ENCODE results near the gene PF4V1.
A peak's percentile ranks its signal among the peaks of the same experiment; 100 is the strongest.

The PF4V1 gene

GRCh38 chr4:73859614-73860088, 6.6 kb downstream of the PF4V1 start:
- ATAC-seq: no peak
- no peaks in the 10 kb centered on the region for H3K27me3 Mint-ChIP-seq
- H3K4me1 Mint-ChIP-seq: no peaks in the 10 kb centered on the region
- H3K4me3 Mint-ChIP-seq: no peak overlapping the region
- no peak overlapping the region for H3K27ac Mint-ChIP-seq
- no peaks in the 10 kb centered on the region for H3K9me3 Mint-ChIP-seq
- H3K36me3 Mint-ChIP-seq: no peaks in the 10 kb centered on the region

- no peak overlapping the region for H3K4me3 Mint-ChIP-seq
- no peaks in the 10 kb centered on the region for H3K4me1 Mint-ChIP-seq
- H3K27me3 Mint-ChIP-seq: no peaks in the 10 kb centered on the region
Observed at GRCh38 chr4:73860181-73860580, 7.1 kb downstream of the PF4V1 start.

GRCh38 chr4:73860917-73861316, 7.8 kb downstream of the PF4V1 start:
- no peak overlapping the region for H3K27ac Mint-ChIP-seq
- ATAC-seq: no peak
- H3K27me3 Mint-ChIP-seq: no peaks in the 10 kb centered on the region
- no peaks in the 10 kb centered on the region for H3K9me3 Mint-ChIP-seq
- H3K36me3 Mint-ChIP-seq: no peaks in the 10 kb centered on the region
- H3K4me1 Mint-ChIP-seq: no peaks in the 10 kb centered on the region
- H3K4me3 Mint-ChIP-seq: no peak overlapping the region

More at GRCh38 chr4:73860181-73860580, 7.1 kb downstream of the PF4V1 start:
- no peaks in the 10 kb centered on the region for H3K36me3 Mint-ChIP-seq
- H3K9me3 Mint-ChIP-seq: no peaks in the 10 kb centered on the region
- no peak for ATAC-seq
- H3K27ac Mint-ChIP-seq: no peak overlapping the region

GRCh38 chr4:73862322-73862721, 9.2 kb downstream of the PF4V1 start:
- H3K27me3 Mint-ChIP-seq: no peaks in the 10 kb centered on the region
- no peak overlapping the region for H3K27ac Mint-ChIP-seq
- no peak for ATAC-seq
- H3K4me1 Mint-ChIP-seq: no peaks in the 10 kb centered on the region
- H3K36me3 Mint-ChIP-seq: no peaks in the 10 kb centered on the region
- no peaks in the 10 kb centered on the region for H3K9me3 Mint-ChIP-seq
- no peak overlapping the region for H3K4me3 Mint-ChIP-seq

DNA sequence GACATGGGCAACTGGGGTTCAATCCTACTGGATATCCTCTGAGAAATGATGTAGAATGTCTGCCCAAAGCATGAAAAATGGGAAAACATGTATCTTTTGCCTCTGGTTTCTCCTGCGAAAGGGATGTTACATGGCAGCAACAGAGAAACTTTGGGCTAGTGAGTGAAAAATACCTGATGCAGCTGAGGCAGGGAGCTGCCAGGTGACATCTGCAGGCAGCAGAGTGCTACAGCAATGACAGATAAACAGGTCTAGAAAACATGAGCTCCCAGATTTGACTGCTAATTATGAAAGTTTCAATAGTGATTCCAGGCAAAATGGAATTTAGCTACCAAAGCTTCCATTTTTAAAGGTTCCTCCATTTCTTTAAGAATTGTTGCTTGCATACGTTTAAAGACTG, 11.3 kb downstream of the PF4V1 start:
- Mint-ChIP-seq H3K27ac (no peak overlapping the region), H3K36me3 (no peaks in the 10 kb centered on the region), H3K4me3 (no peak overlapping the region), H3K9me3 (no peaks in the 10 kb centered on the region), H3K27me3 (peaks cover 15% of the 10 kb centered on the region), H3K4me1 (no peaks in the 10 kb centered on the region)
- no peak for ATAC-seq

- H3K27me3 Mint-ChIP-seq: peaks cover 20% of the 10 kb centered on the region
- H3K4me1 Mint-ChIP-seq: no peaks in the 10 kb centered on the region
- ATAC-seq: no peak
- H3K27ac Mint-ChIP-seq: no peak overlapping the region
- H3K4me3 Mint-ChIP-seq: no peak overlapping the region
- no peaks in the 10 kb centered on the region for H3K9me3 Mint-ChIP-seq
- H3K36me3 Mint-ChIP-seq: no peaks in the 10 kb centered on the region
Observed at GRCh38 chr4:73864961-73865360, 11.9 kb downstream of the PF4V1 start.

- no peak overlapping the region for H3K4me3 Mint-ChIP-seq
- H3K36me3 Mint-ChIP-seq: no peaks in the 10 kb centered on the region
- H3K27me3 Mint-ChIP-seq: peaks cover 20% of the 10 kb centered on the region
- no peak overlapping the region for H3K27ac Mint-ChIP-seq
- H3K4me1 Mint-ChIP-seq: no peaks in the 10 kb centered on the region
- no peaks in the 10 kb centered on the region for H3K9me3 Mint-ChIP-seq
- ATAC-seq: no peak
Observed at GRCh38 chr4:73865431-73866096, 12.5 kb downstream of the PF4V1 start.

GRCh38 chr4:73866246-73866645, 13.2 kb downstream of the PF4V1 start:
- H3K4me3 Mint-ChIP-seq: no peak overlapping the region

DNA sequence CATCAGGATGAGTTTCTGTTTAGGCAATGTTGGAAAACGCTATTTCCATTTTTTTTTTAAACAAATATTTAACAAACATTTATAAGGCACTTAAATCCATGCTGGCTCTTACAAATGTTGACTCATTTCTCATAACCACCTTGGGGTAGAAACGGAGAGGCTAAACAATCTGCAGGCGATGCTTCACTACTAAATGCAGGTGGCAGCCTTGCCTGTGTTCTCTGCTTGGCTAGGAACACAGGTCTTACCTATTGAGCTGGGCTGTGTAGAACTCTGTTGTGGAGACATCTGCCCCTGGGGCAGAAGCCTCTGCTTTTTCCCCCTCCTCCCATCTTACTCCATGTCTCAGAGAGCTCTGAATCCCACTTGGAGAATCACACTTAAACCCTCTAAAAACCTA, 14.7 kb downstream of the PF4V1 start:
- no peaks in the 10 kb centered on the region for H3K36me3 Mint-ChIP-seq
- ATAC-seq: no peak
- peaks cover 20% of the 10 kb centered on the region for H3K27me3 Mint-ChIP-seq
- H3K4me1 Mint-ChIP-seq: no peaks in the 10 kb centered on the region
- no peak overlapping the region for H3K4me3 Mint-ChIP-seq
- no peaks in the 10 kb centered on the region for H3K9me3 Mint-ChIP-seq
- no peak overlapping the region for H3K27ac Mint-ChIP-seq

More at GRCh38 chr4:73866246-73866645, 13.2 kb downstream of the PF4V1 start:
- Mint-ChIP-seq H3K36me3 (no peaks in the 10 kb centered on the region), H3K4me1 (no peaks in the 10 kb centered on the region), H3K9me3 (no peaks in the 10 kb centered on the region), H3K27ac (no peak overlapping the region), H3K27me3 (peaks cover 20% of the 10 kb centered on the region)
- ATAC-seq: no peak

DNA sequence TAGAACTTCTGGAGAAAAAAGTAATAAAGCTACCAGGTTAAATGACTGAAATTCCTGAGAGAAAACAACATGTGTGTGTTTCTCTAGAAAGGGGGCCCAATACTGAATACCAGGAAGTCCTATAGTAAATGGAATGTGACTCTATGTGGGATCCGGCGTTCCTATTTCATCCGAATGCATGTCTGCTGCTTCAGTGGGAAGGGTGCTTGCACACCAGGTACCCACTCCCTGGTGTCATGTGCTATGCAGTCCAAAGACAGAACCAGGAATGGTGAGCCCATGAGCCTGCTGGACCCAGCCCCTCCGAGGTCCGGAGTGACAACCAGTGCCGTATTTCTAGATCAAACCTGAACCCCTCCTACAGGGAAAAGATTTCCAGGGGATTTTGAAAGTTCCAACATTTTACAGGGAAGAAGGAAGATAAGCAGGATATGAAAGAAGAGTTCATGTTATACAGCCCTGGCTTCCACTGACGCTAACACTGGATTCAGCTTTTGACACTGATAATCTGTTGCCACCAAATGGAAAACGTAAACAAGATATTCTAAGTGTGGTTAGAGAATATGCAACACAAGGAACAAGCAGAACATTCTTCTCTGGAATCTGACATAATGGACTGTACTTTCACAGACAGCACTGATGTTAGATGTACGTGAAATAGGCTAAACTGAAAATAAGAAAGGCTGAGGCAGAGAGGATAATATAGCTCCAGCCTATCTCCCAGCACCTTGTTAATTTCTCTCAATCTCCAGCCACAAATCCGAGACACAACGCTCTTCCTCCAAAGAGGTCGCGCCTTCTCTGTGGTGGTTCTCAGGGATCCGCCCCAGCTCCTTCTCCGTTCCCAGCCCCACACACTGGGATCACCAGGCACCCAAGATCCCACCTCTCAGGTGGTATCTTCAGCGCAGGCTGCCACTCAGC, 15.4 kb downstream of the PF4V1 start:
- H3K9me3 Mint-ChIP-seq: no peaks in the 10 kb centered on the region
- no peaks in the 10 kb centered on the region for H3K4me1 Mint-ChIP-seq
- no peak overlapping the region for H3K27ac Mint-ChIP-seq
- no peaks in the 10 kb centered on the region for H3K36me3 Mint-ChIP-seq
- no peak overlapping the region for H3K4me3 Mint-ChIP-seq
- H3K27me3 Mint-ChIP-seq: peaks cover 20% of the 10 kb centered on the region
- ATAC-seq: peak; percentile 22

DNA sequence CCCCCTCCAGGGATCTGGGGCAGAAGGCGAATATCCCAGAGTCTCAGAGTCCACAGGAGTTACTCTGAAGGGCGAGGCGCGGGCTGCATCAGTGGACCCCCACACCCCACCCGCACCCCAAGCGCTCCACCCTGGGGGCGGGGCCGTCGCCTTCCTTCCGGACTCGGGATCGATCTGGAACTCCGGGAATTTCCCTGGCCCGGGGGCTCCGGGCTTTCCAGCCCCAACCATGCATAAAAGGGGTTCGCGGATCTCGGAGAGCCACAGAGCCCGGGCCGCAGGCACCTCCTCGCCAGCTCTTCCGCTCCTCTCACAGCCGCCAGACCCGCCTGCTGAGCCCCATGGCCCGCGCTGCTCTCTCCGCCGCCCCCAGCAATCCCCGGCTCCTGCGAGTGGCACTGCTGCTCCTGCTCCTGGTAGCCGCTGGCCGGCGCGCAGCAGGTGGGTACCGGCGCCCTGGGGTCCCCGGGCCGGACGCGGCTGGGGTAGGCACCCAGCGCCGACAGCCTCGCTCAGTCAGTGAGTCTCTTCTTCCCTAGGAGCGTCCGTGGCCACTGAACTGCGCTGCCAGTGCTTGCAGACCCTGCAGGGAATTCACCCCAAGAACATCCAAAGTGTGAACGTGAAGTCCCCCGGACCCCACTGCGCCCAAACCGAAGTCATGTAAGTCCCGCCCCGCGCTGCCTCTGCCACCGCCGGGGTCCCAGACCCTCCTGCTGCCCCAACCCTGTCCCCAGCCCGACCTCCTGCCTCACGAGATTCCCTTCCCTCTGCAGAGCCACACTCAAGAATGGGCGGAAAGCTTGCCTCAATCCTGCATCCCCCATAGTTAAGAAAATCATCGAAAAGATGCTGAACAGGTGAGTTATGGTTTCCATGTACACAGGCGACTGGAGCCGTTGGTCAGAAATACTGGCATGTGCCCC, 16.3 kb downstream of the PF4V1 start, which contains the start of gene CXCL1:
Gene CXCL1, plus strand, starts transcription at position 264 of the 926 bp plus-strand sequence. Its CDS starts 78 bp downstream, at position 342.
- peak; percentile 27 for ATAC-seq
- Mint-ChIP-seq H3K4me1 (no peaks in the 10 kb centered on the region), H3K36me3 (no peaks in the 10 kb centered on the region), H3K27me3 (peaks cover 20% of the 10 kb centered on the region), H3K4me3 (no peak within 1 kb of the TSS), H3K27ac (no peak within 1 kb of the TSS), H3K9me3 (no peaks in the 10 kb centered on the region)

GRCh38 chr4:73870260-73870659, 17.2 kb downstream of the PF4V1 start:
- H3K27ac Mint-ChIP-seq: no peak overlapping the region
- H3K4me3 Mint-ChIP-seq: no peak overlapping the region
- peaks cover 20% of the 10 kb centered on the region for H3K27me3 Mint-ChIP-seq
- no peaks in the 10 kb centered on the region for H3K9me3 Mint-ChIP-seq
- no peak for ATAC-seq
- H3K36me3 Mint-ChIP-seq: no peaks in the 10 kb centered on the region
- no peaks in the 10 kb centered on the region for H3K4me1 Mint-ChIP-seq

GRCh38 chr4:73870768-73871167, 17.7 kb downstream of the PF4V1 start:
- Mint-ChIP-seq H3K27me3 (peaks cover 20% of the 10 kb centered on the region), H3K9me3 (no peaks in the 10 kb centered on the region), H3K27ac (no peak overlapping the region), H3K4me1 (no peaks in the 10 kb centered on the region), H3K4me3 (no peak overlapping the region), H3K36me3 (no peaks in the 10 kb centered on the region)
- ATAC-seq: no peak

DNA sequence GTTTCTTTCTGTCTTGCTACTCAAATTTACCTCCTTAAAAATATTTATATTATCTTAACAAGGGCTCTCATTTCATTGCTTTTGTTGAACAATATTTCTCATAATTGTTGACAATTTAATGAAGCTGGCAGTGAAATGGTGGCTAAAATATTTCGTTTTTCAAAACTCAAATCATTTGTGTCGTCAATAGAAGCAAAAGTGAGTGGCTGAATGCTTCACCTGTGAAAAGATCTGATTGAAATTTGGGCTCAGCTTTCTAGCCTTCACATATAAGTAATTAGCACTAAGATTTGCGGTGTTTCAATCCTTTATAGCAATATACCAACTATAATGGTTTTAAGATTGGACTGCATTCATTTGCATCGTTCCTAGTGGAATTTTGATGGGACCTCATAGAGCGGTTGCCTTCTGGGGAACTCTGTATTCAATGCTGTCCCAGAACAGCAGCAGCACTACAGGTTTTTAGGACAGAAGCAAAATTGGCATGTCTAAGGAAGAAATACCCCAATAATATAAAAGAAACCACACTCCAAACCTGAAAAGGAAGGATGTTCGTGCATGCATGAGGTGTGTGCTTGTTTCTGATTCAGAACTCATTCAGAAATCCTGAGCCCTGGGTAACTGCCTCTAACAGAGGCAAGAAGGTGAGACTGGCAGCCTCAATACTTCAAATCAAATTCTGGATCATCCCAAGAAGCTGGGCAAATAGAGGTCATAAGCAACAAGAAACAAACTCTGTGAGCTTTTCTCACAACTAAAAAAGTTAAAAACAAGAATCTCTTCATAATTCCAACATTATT, 18.6 kb downstream of the PF4V1 start:
- H3K36me3 Mint-ChIP-seq: no peaks in the 10 kb centered on the region
- no peaks in the 10 kb centered on the region for H3K9me3 Mint-ChIP-seq
- H3K4me1 Mint-ChIP-seq: no peaks in the 10 kb centered on the region
- H3K27ac Mint-ChIP-seq: no peak overlapping the region
- ATAC-seq: no peak
- no peak overlapping the region for H3K4me3 Mint-ChIP-seq
- peaks cover 20% of the 10 kb centered on the region for H3K27me3 Mint-ChIP-seq
